ENCODE data around the gene SCAP. TPM values are rescaled to one million over a fixed set of nuclear protein-coding genes. Genes with fewer than 3 reads are reported as not detected.
A peak's percentile ranks its signal among the peaks of the same experiment; 100 is the strongest.

Gene SCAP
- polyA plus RNA-seq, 2 donors, result 36.4 to 50.2 TPM

GRCh38 chr3:47407896-47408838, 67.6 kb downstream of the SCAP start:
- H3K9me3 ChIP-seq (ENCODE audit: control insufficient read depth in 2 of 2, insufficient read depth in 1 of 2, low read depth in 1 of 2, low read length in 1 of 2), result no peaks in the 10 kb centered on the region
- H3K27ac ChIP-seq (ENCODE audit: low read depth in 2 of 2, low read length in 1 of 2), result no peak overlapping the region
- H3K27me3 ChIP-seq (ENCODE audit: control insufficient read depth in 1 of 2, insufficient read depth in 2 of 2, low read length in 2 of 2), result no peaks in the 10 kb centered on the region
- WGBS, 2 donors, result 88 to 90% methylated on average over 18 of the region's 18 CpGs
- H3K4me3 ChIP-seq (ENCODE audit: low read depth in 1 of 2, low read length in 2 of 2), result no peak overlapping the region
- H3K36me3 ChIP-seq (ENCODE audit: control insufficient read depth in 2 of 2, insufficient read depth in 2 of 2, low read length in 1 of 2), result peaks cover 31 to 67% of the 10 kb centered on the region in 2 donors
- peaks cover 13 to 26% of the 10 kb centered on the region in 2 donors for H3K4me1 ChIP-seq (ENCODE audit: control insufficient read depth in 2 of 2, insufficient read depth in 2 of 2, low read length in 1 of 2)

- 90 to 94% methylated on average over 7 of the region's 7 CpGs for WGBS, 2 donors
- peaks cover 22 to 57% of the 10 kb centered on the region in 2 donors for H3K36me3 ChIP-seq (ENCODE audit: control insufficient read depth in 2 of 2, insufficient read depth in 2 of 2, low read length in 1 of 2)
- H3K4me1 ChIP-seq (ENCODE audit: control insufficient read depth in 2 of 2, insufficient read depth in 2 of 2, low read length in 1 of 2), result peaks cover 13 to 26% of the 10 kb centered on the region in 2 donors
Observed at GRCh38 chr3:47407237-47407636, 68.5 kb downstream of the SCAP start.

GRCh38 chr3:47406762-47407149, 69.0 kb downstream of the SCAP start:
- Histone ChIP-seq H3K9me3 (ENCODE audit: control insufficient read depth in 2 of 2, insufficient read depth in 1 of 2, low read depth in 1 of 2, low read length in 1 of 2) (no peaks in the 10 kb centered on the region), H3K4me3 (ENCODE audit: low read depth in 1 of 2, low read length in 2 of 2) (no peak overlapping the region), H3K36me3 (ENCODE audit: control insufficient read depth in 2 of 2, insufficient read depth in 2 of 2, low read length in 1 of 2) (peaks cover 21 to 53% of the 10 kb centered on the region in 2 donors), H3K4me1 (ENCODE audit: control insufficient read depth in 2 of 2, insufficient read depth in 2 of 2, low read length in 1 of 2) (peaks cover 13 to 26% of the 10 kb centered on the region in 2 donors), H3K27me3 (ENCODE audit: control insufficient read depth in 1 of 2, insufficient read depth in 2 of 2, low read length in 2 of 2) (no peaks in the 10 kb centered on the region), H3K27ac (ENCODE audit: low read depth in 2 of 2, low read length in 1 of 2) (peak overlapping the region in 1 of 2 donors; percentile 89)
- WGBS, 2 donors, result 57 to 66% methylated on average over 8 to 9 of the region's 9 CpGs

More at GRCh38 chr3:47407237-47407636, 68.5 kb downstream of the SCAP start:
- no peaks in the 10 kb centered on the region for H3K9me3 ChIP-seq (ENCODE audit: control insufficient read depth in 2 of 2, insufficient read depth in 1 of 2, low read depth in 1 of 2, low read length in 1 of 2)
- no peak overlapping the region for H3K4me3 ChIP-seq (ENCODE audit: low read depth in 1 of 2, low read length in 2 of 2)
- H3K27ac ChIP-seq (ENCODE audit: low read depth in 2 of 2, low read length in 1 of 2), result no peak overlapping the region
- no peaks in the 10 kb centered on the region for H3K27me3 ChIP-seq (ENCODE audit: control insufficient read depth in 1 of 2, insufficient read depth in 2 of 2, low read length in 2 of 2)

GRCh38 chr3:47405820-47406761, 69.7 kb downstream of the SCAP start:
- no peaks in the 10 kb centered on the region for H3K9me3 ChIP-seq (ENCODE audit: control insufficient read depth in 2 of 2, insufficient read depth in 1 of 2, low read depth in 1 of 2, low read length in 1 of 2)
- H3K36me3 ChIP-seq (ENCODE audit: control insufficient read depth in 2 of 2, insufficient read depth in 2 of 2, low read length in 1 of 2), result peaks cover 14 to 46% of the 10 kb centered on the region in 2 donors
- H3K4me1 ChIP-seq (ENCODE audit: control insufficient read depth in 2 of 2, insufficient read depth in 2 of 2, low read length in 1 of 2), result peaks cover 13 to 26% of the 10 kb centered on the region in 2 donors
- peak overlapping the region; percentile 4 to 89 for H3K27ac ChIP-seq (ENCODE audit: low read depth in 2 of 2, low read length in 1 of 2)
- H3K4me3 ChIP-seq (ENCODE audit: low read depth in 1 of 2, low read length in 2 of 2), result no peak overlapping the region
- WGBS, 2 donors, result 69 to 74% methylated on average over 30 to 31 of the region's 31 CpGs
- no peaks in the 10 kb centered on the region for H3K27me3 ChIP-seq (ENCODE audit: control insufficient read depth in 1 of 2, insufficient read depth in 2 of 2, low read length in 2 of 2)

- WGBS, 2 donors, result 50 to 55% methylated on average over 9 of the region's 9 CpGs
- Histone ChIP-seq H3K4me1 (ENCODE audit: control insufficient read depth in 2 of 2, insufficient read depth in 2 of 2, low read length in 1 of 2) (peaks cover 13 to 26% of the 10 kb centered on the region in 2 donors), H3K27me3 (ENCODE audit: control insufficient read depth in 1 of 2, insufficient read depth in 2 of 2, low read length in 2 of 2) (no peaks in the 10 kb centered on the region), H3K27ac (ENCODE audit: low read depth in 2 of 2, low read length in 1 of 2) (peak overlapping the region; percentile 15 to 89), H3K9me3 (ENCODE audit: control insufficient read depth in 2 of 2, insufficient read depth in 1 of 2, low read depth in 1 of 2, low read length in 1 of 2) (no peaks in the 10 kb centered on the region), H3K36me3 (ENCODE audit: control insufficient read depth in 2 of 2, insufficient read depth in 2 of 2, low read length in 1 of 2) (peaks cover 10 to 42% of the 10 kb centered on the region in 2 donors), H3K4me3 (ENCODE audit: low read depth in 1 of 2, low read length in 2 of 2) (no peak overlapping the region)
Observed at GRCh38 chr3:47404955-47405790, 70.6 kb downstream of the SCAP start.

GRCh38 chr3:47404431-47404876, 71.3 kb downstream of the SCAP start:
- Histone ChIP-seq H3K4me3 (ENCODE audit: low read depth in 1 of 2, low read length in 2 of 2) (no peak overlapping the region), H3K9me3 (ENCODE audit: control insufficient read depth in 2 of 2, insufficient read depth in 1 of 2, low read depth in 1 of 2, low read length in 1 of 2) (no peaks in the 10 kb centered on the region), H3K4me1 (ENCODE audit: control insufficient read depth in 2 of 2, insufficient read depth in 2 of 2, low read length in 1 of 2) (peaks cover 13 to 26% of the 10 kb centered on the region in 2 donors), H3K36me3 (ENCODE audit: control insufficient read depth in 2 of 2, insufficient read depth in 2 of 2, low read length in 1 of 2) (peaks cover 10 to 35% of the 10 kb centered on the region in 2 donors), H3K27me3 (ENCODE audit: control insufficient read depth in 1 of 2, insufficient read depth in 2 of 2, low read length in 2 of 2) (no peaks in the 10 kb centered on the region), H3K27ac (ENCODE audit: low read depth in 2 of 2, low read length in 1 of 2) (peak overlapping the region; percentile 15 to 74)
- 72 to 78% methylated on average over 13 of the region's 13 CpGs for WGBS, 2 donors

GRCh38 chr3:47399531-47400270, 76.0 kb downstream of the SCAP start:
- 76 to 77% methylated on average over 9 of the region's 9 CpGs for WGBS, 2 donors
- Histone ChIP-seq H3K9me3 (ENCODE audit: control insufficient read depth in 2 of 2, insufficient read depth in 1 of 2, low read depth in 1 of 2, low read length in 1 of 2) (no peaks in the 10 kb centered on the region), H3K36me3 (ENCODE audit: control insufficient read depth in 2 of 2, insufficient read depth in 2 of 2, low read length in 1 of 2) (peaks cover 5 to 16% of the 10 kb centered on the region in 2 donors), H3K4me1 (ENCODE audit: control insufficient read depth in 2 of 2, insufficient read depth in 2 of 2, low read length in 1 of 2) (peaks cover 9 to 10% of the 10 kb centered on the region in 2 donors), H3K27me3 (ENCODE audit: control insufficient read depth in 1 of 2, insufficient read depth in 2 of 2, low read length in 2 of 2) (no peaks in the 10 kb centered on the region), H3K27ac (ENCODE audit: low read depth in 2 of 2, low read length in 1 of 2) (no peak overlapping the region), H3K4me3 (ENCODE audit: low read depth in 1 of 2, low read length in 2 of 2) (no peak overlapping the region)

GRCh38 chr3:47399016-47399415, 76.7 kb downstream of the SCAP start:
- peaks cover 5 to 16% of the 10 kb centered on the region in 2 donors for H3K36me3 ChIP-seq (ENCODE audit: control insufficient read depth in 2 of 2, insufficient read depth in 2 of 2, low read length in 1 of 2)

More at GRCh38 chr3:47399016-47399415, 76.7 kb downstream of the SCAP start:
- no peak overlapping the region for H3K27ac ChIP-seq (ENCODE audit: low read depth in 2 of 2, low read length in 1 of 2)
- H3K4me1 ChIP-seq (ENCODE audit: control insufficient read depth in 2 of 2, insufficient read depth in 2 of 2, low read length in 1 of 2), result peaks cover 5 to 13% of the 10 kb centered on the region in 2 donors
- no peaks in the 10 kb centered on the region for H3K9me3 ChIP-seq (ENCODE audit: control insufficient read depth in 2 of 2, insufficient read depth in 1 of 2, low read depth in 1 of 2, low read length in 1 of 2)
- WGBS, 2 donors, result 74 to 93% methylated on average over 1 of the region's 1 CpG
- no peaks in the 10 kb centered on the region for H3K27me3 ChIP-seq (ENCODE audit: control insufficient read depth in 1 of 2, insufficient read depth in 2 of 2, low read length in 2 of 2)
- H3K4me3 ChIP-seq (ENCODE audit: low read depth in 1 of 2, low read length in 2 of 2), result no peak overlapping the region
